DND-41 (cell line): Measurements from ENCODE around the gene CALM1.

Experiments used
- EZH2 ChIP-seq: IDR thresholded peaks from 3 replicates; pipeline ENCODE4 v1.6.1; 2012; ENCODE audit warnings: borderline replicate concordance, low read depth, mild to moderate bottlenecking, moderate library complexity, low read length, inconsistent platforms; ENCODE audit not compliant: severe bottlenecking
- TF ChIP-seq, protein P1 (sequence below): IDR thresholded peaks from 2 replicates; pipeline ENCODE4 v1.5.1; 2012; ENCODE audit warnings: borderline replicate concordance, low read length, moderate library complexity, mild to moderate bottlenecking; ENCODE audit not compliant: poor library complexity, severe bottlenecking; ENCODE audit errors: extremely low read depth

DNA sequence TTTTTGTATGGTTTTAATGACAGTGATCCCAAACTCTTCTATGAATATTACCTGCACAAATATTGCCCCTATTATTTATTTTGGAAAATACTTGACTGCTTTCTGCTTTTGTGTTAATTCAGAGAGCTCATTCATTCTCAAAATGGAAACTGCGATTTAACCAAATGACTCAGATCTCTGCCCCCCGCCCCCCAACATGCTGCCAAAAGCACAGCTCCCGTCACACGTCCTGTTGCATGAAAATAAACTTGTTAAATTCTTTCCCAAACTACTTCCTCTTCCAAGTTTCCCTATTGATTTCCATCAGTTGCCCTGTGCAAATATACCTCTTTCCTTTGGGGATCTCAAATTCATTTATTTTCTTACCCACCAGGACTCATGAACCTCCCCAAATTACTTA, 47.1 kb upstream of the CALM1 start:
- TF ChIP-seq, protein P1, sequence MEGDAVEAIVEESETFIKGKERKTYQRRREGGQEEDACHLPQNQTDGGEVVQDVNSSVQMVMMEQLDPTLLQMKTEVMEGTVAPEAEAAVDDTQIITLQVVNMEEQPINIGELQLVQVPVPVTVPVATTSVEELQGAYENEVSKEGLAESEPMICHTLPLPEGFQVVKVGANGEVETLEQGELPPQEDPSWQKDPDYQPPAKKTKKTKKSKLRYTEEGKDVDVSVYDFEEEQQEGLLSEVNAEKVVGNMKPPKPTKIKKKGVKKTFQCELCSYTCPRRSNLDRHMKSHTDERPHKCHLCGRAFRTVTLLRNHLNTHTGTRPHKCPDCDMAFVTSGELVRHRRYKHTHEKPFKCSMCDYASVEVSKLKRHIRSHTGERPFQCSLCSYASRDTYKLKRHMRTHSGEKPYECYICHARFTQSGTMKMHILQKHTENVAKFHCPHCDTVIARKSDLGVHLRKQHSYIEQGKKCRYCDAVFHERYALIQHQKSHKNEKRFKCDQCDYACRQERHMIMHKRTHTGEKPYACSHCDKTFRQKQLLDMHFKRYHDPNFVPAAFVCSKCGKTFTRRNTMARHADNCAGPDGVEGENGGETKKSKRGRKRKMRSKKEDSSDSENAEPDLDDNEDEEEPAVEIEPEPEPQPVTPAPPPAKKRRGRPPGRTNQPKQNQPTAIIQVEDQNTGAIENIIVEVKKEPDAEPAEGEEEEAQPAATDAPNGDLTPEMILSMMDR = no peak
- no peak for TF ChIP-seq EZH2
